MM.1S (cell line): ENCODE measurements around the gene RXRA.

ENCODE experiments used
- EZH2 ChIP-seq: fragments of 300-600 bp; sonication (generic); optimal IDR thresholded peaks from 2 replicates; pipeline ENCODE3; 2017; ENCODE audit warnings: low read depth, mild to moderate bottlenecking, antibody characterized with exemption, low read length, mixed read lengths
- EZH2phosphoT487 ChIP-seq: fragments of 300-600 bp; sonication (generic); IDR thresholded peaks from 2 replicates; pipeline ENCODE4 v1.6.1; 2018; ENCODE audit warnings: antibody characterized with exemption, low read length
- TF ChIP-seq, protein P1 (sequence below): fragments of 300-600 bp; sonication (generic); IDR thresholded peaks from 2 replicates; pipeline ENCODE4 v1.5.1; 2016; ENCODE audit warnings: antibody characterized with exemption, low read length, mixed read lengths

DNA sequence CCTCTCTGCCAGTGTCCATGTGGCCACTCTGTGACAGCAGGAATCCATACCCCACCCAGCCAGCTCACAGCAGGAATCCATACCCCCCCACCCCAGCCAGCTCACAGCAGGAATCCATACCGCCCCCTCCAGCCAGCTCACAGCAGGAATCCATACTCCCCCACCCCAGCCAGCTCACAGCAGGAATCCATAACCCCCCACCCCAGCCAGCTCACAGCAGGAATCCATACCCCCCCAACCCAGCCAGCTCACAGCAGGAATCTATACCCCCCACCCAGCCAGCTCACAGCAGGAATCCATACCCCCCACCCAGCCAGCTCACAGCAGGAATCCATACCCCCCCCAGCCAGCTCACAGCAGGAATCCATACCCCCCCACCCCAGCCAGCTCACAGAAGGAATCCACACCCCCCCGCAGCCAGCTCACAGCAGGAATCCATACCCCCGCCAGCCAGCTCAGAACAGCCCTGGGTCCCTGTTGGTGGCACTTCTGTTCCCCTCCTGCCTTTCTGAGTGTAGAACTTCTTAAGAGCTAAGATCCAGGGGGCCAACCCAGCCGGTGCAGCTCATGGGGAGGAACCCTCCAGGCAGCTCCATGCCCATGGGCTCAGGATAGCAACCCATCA lies 8.4 kb upstream of the RXRA start:
- TF ChIP-seq, protein P1, sequence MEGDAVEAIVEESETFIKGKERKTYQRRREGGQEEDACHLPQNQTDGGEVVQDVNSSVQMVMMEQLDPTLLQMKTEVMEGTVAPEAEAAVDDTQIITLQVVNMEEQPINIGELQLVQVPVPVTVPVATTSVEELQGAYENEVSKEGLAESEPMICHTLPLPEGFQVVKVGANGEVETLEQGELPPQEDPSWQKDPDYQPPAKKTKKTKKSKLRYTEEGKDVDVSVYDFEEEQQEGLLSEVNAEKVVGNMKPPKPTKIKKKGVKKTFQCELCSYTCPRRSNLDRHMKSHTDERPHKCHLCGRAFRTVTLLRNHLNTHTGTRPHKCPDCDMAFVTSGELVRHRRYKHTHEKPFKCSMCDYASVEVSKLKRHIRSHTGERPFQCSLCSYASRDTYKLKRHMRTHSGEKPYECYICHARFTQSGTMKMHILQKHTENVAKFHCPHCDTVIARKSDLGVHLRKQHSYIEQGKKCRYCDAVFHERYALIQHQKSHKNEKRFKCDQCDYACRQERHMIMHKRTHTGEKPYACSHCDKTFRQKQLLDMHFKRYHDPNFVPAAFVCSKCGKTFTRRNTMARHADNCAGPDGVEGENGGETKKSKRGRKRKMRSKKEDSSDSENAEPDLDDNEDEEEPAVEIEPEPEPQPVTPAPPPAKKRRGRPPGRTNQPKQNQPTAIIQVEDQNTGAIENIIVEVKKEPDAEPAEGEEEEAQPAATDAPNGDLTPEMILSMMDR: no peak
- TF ChIP-seq EZH2phosphoT487: no peak
- no peak for TF ChIP-seq EZH2
